HL-60/S4 treated with retinoic acid at 250 ng/mL for 4 days and 3 days (cell line): ENCODE data around the gene DCAF5.

Experiments used
- in situ Hi-C: fragments of 300-500 bp; cut with MboI; formaldehyde crosslinking; loops from 2 replicates; pipeline ENCODE4 v1.7.0; 2022; ENCODE audit warnings: low sequenced_read_pairs

DCAF5 gene

DNA sequence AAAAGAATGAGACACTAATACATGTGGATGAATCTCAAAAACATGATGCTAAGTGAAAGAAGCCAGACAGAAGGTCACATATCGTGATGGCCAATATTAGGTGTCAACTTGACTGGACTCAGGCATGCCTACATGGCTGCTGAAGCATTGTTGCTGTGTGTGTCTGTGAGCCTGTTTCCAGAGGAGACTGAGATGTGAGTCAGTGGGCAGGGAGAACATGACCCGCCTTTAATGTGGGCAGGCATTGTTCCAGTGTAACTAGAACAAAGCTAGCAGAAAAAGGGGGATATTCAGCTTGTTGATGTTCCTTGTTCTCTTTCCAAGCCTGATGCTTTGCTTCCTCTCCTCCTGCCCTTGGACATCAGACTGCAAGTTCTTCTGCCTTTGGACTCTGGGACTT, 47.6 kb downstream of the DCAF5 start:
- in situ Hi-C loops, result no loop called here

DNA sequence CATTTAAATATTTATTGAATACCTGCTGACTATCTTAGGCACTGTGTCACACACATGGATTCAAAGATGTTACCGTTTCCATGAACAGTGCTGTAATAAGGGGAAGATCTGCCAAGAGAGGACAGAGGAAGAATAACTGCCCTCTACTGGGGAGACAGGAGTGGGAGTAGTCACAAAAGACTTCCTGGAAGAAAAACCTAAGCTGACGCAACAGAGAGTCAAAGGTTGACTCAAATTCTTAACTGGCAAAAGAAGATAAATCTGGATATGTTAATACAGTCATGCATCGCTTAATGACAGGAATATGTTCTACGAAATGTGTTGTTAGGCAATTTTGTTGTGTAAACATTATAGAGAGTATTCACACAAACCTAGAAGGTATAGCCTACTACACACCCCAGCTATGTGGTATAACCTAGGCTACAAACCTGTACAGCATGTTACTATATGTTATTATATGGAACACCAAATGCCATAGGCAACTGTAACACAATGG, 51.5 kb downstream of the DCAF5 start:
- in situ Hi-C loops, result no loop called here

DNA sequence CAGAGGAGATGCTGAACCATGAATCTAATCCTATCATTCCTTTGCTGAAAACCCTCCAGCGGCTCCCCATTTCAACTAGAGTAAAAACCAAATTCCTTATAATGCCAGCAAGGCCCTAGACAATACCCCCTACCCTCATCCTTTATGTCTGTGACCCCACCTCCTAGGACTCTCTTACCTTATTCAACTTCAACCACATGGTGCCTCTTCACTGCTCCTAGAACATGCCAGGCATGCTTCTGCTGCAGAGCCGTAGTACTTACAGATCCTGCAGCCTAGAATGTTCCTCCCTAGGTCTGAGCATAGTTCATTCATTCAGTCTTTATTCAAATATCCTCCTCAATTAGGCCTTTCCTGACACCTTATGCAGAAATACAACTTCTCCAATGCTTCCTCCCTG, 54.9 kb downstream of the DCAF5 start:
- in situ Hi-C loops, result loop anchor here (25.0 kb wide), 1 partner anchor 186 kb away; no protein-coding TSS in a partner anchor

DNA sequence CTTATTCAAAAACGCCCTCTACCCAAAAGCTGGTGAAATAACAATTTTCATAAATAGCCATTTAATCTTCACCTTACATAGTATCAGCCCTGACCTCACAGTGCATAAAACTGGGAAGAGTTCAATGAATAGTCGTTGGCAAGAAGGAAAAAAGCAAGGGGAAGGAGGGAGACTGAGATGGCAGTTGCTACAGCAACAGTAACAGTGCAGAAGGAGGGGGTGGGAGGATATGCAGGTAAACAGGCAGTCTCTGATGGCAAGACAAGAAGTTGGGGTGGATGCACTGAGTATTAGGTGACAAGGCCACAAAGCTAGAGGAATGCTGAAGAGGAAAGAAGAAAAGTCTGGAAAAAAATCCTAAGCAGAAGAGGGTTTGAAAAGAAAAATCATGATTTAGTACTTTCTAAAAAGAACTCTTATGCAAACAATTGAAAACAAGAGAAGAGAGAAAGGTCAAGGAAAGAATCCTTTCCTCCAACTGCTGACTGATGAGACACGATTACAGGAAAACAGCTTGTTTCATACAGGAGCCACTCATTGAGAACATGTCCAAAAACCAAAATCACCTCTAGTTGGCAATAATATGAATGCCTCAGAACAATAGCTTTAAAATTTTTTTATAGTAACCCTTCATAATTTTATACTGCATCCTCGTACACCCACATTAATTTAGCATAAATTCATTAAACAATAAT, 56.0 kb downstream of the DCAF5 start:
- in situ Hi-C loops, result loop anchor here (25.0 kb wide), 1 partner anchor 185 kb away; no protein-coding TSS in a partner anchor

DNA sequence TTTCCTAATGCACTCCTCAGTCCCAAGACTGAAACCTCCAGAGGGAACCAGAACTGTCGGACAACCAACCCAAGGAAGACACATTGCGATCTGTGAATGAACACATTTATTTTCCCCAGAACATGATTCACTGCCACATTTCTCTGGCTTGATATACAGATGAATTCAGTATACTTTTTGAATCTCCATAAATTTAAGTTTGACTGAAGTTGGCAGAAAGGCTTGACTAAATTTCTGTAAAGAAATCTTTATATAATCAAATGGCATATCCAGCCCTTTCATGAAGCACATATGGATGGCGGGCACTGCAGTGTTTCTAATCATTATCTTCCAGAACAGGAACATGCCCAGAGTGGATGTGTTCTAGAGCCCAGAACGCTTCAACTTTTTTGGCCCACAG, 56.7 kb downstream of the DCAF5 start:
- in situ Hi-C loops, result loop anchor here (25.0 kb wide), 1 partner anchor 184 kb away; no protein-coding TSS in a partner anchor

DNA sequence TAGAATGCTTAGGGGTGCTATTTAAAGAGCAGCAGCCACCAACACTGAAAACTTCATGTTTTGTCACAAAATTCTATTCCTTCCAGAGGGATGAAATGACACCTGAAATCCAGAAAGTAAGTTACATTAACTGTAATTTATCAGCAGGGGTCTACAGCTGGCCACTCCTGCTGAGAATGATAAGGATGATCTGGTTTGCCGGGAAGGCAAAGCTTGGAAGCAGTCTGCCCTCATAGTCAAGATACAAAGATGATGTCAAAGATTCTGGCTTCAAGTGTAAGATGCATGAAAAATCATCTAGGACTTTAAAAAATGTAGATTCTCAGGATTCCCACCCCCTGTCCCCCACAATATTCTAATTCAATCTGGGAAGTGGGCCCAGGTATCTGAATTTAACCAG, 58.4 kb downstream of the DCAF5 start:
- in situ Hi-C loops, result loop anchor here (25.0 kb wide), 1 partner anchor 182 kb away; no protein-coding TSS in a partner anchor

DNA sequence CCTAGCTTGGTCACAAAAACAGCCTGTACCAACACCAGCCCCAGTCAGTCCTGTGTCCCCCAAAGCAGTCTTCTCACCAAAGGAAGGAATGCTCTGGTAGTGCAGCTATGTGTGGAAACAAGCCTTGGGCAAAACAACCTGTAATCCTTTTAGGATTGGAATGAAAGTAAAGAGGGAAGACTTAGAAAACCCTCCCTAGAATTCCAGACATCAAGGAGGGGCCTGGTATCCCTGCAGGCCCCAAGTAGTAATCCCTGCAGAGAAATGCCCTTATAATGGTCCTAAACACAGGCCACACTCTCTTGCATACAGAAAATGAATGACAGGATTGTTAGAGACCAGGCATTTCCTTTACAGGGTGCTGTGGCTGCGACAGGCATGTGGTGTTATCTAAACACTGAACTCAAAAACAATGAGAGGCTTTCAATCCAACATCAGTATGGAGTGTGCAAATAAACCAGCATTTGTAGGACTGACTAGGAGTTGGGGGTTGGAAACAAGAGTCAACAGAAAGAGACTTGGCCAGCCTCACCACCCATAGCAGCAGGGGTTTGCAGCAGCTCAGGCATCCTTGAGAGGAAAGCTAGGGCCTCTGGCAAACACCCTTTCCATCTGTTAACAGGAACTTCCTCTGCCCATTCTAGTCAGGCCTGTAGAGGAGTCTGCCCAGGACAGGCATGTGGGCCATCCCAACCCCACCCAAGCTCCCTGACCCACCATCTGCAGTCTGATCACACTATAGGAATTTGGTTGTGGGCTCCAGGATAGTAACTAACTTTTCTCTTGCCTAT, 59.1 kb downstream of the DCAF5 start:
- in situ Hi-C loops, result loop anchor here (25.0 kb wide), 1 partner anchor 182 kb away; no protein-coding TSS in a partner anchor

DNA sequence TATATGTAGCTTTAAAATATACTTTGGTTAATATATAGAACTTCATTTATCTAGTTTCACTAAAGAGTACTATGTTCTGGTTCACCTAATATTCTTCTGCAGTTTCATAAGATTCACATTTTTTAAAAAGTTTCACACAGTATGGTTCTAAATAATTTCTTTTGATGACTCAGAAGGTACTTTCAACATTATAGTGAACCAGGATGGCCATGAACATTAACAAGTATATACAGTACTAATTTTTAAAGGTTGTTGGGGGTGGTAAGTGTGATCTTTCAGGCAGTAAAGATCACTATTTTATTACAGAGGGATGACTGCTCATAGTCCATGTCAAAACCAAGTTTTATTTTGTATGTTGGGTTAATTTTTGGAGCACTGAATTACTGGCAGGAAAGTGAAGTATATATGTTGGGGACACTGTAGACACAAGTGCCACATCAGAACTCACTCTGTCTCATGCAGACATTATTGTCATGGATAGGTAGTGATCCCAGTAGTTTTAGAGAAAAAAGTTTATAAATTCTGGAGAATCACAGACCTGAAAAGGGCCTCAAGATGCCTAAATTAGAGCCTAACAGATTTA, 60.0 kb downstream of the DCAF5 start:
- in situ Hi-C loops, result loop anchor here (25.0 kb wide), 1 partner anchor 181 kb away; no protein-coding TSS in a partner anchor

DNA sequence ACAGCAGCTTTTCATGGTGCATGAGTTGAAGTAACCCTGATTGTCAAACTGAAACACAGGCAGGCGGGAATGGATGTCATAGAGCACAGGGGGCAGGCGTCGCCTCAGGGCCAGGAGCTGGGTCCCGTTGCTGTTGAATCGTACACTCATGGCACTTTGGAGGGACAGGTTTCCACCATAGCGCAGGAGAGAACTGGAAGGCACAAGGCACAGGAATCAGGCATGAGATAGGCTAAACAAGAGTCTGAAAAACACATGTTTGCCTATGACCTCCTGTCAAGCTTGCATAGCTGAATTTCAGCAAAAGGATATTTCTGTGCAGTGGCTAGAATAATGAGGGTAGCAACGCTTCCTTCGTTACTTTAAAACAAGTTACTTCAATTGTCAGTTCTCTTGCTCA, 61.2 kb downstream of the DCAF5 start:
- in situ Hi-C loops, result loop anchor here (25.0 kb wide), 1 partner anchor 179 kb away; no protein-coding TSS in a partner anchor

DNA sequence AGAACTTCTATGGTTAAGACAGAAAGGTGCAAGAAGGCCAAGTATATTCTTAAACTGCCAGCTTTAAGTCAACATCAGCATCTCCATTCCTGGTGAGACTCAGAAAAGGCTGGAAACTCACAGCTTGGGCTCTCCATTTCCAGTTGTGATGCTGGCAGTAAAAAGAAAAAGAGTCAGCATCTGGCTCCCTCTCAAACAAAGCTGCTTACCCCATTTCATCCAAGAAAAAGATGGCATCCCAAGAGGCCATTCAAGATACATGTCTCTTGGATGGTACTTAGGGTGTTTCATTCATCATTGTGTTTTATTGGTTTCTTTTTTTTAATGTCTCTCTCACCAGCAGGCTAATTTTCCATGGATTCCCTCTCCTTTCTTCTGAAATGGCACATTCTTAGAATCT, 61.9 kb downstream of the DCAF5 start:
- in situ Hi-C loops, result loop anchor here (25.0 kb wide), 1 partner anchor 179 kb away; no protein-coding TSS in a partner anchor

DNA sequence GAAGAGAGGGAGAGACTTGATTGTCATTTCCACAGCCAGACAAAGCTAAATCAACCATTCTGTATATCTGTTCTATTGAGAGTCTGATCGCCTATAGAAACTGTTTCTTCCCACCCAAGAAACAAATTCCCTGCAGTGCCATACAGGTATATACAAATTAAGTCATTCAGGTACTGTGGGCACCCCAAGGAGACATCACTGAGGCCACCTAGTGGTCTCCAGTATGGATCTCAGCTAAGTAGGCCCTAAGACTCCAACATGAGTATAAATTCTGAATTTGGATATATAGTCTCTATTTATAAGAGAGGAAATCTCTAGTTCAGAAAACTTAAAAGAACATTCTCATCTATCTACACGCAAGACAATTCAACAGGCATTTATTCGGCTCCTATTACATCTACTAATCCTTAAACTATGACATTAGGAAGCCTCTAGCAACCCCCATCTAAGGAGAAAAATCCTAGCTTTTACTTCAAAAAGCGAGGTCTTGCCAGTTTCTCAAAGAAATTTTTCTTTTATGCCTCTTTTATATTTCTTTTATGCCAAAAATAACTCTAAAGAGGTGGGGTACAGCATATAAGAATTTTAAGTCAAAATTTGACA, 62.6 kb downstream of the DCAF5 start:
- in situ Hi-C loops, result loop anchor here (25.0 kb wide), 1 partner anchor 178 kb away; no protein-coding TSS in a partner anchor

DNA sequence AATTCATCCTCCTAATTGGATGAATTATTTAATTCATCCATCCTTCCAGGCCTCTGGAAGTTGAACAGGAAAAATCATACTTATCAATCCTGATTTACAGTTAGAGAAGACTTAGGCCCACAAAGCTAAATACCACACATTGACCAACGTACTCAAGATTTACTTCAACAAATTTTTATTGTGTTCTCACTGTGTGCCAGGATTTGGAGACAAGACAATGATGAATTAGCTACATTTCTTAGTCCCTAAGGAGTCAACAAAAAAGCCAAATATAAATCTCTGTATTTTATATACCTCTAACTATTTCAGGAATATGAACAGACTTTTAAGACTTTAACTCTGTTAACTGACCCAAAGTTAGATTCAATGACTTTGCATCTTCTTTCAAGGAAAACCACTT, 63.9 kb downstream of the DCAF5 start:
- in situ Hi-C loops, result loop anchor here (25.0 kb wide), 1 partner anchor 177 kb away; no protein-coding TSS in a partner anchor

DNA sequence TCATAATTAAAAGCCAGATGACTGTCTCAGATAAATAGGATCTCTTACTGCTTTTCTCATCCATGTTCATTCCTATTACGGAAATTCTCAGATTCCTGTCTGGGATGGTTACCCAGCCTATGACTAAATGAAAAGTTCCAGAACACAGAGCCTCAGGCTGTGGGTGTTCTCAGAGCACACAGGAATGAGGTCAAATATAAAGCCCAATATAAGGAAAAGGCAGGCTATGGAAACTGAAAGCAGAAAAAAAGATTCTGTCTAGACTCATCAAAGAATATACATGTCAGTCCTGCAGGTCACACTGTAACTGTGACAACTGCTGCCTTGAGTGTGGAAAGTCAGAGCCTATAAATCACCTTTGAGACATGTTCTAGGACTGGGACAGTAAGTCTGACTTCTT, 64.3 kb downstream of the DCAF5 start:
- in situ Hi-C loops, result loop anchor here (25.0 kb wide), 1 partner anchor 176 kb away; no protein-coding TSS in a partner anchor

DNA sequence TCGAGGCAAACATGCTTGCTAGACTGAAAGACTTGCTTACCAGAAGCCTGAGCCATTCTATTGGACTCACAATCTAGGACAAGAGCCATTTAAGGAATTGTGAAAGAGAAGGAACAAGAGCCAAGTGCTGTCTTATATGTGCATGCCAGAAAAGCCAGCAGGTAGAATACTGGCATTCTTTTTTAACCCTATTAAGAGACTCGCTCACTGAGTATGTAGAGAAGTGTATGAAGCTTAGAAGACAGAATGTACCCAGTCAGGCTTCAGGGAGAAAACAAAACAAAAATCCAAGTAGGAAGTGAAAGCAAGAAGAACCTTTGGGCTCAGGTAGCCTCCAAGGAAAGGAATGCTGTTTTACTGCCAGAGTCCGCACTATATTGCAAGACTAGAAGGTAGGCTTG, 65.9 kb downstream of the DCAF5 start:
- in situ Hi-C loops, result loop anchor here (25.0 kb wide), 1 partner anchor 175 kb away; no protein-coding TSS in a partner anchor

DNA sequence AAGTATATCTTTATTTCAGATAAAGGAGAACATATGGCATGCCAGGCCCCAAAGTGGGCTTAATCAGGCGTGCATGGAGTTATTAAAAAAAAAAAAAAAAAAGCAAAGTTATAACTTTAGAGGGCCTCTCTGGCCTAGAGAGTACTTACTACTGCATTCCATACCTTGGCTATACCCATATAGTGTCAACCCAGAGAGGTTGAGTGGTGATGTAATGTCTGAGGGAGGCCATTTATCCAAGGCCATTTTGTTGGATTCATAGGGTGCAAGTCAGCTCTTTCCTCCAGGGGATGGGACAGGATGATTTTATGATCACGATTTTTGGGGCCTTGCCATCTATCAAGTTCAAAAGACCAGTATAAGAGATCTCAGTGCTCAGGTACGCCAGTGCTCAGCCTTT, 66.4 kb downstream of the DCAF5 start:
- in situ Hi-C loops, result loop anchor here (25.0 kb wide), 1 partner anchor 174 kb away; no protein-coding TSS in a partner anchor

DNA sequence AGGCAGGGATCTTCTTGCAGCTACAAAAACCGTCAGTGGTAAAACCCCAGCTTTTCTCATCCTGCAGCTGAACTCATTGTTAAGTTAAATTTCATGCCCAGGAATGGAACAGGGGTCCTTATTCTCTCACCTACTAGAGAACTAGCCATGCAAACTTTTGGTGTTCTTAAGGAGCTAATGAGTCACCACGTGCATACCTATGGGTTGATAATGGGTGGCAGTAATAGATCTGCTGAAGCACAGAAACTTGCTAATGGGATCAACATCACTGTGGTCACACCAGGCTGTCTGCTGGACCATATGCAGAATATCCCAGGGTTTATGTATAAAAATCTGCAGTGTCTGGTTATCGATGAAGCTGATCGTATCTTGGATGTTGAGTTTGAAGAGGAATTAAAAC, 68.9 kb downstream of the DCAF5 start:
- in situ Hi-C loops, result loop anchor here (25.0 kb wide), 1 partner anchor 172 kb away; no protein-coding TSS in a partner anchor

DNA sequence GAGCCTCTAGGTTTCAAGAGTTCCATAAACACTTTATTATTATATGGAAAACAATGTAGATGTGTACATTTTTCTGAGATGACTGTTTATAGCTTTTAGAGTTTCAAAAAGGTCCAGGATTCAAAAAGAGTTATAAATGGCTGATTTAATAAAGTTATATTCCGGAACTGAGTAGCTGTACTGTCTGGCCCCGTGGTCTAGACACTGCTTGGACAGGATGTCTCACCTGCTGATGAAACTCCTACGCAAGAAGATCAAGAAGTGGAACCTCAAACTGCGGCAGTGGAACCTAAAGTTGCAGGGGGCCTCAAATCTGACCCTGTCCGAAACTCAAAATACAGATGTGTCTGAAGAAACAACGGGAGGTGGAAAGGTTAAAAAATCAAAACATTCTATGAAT, 69.7 kb downstream of the DCAF5 start:
- in situ Hi-C loops, result loop anchor here (25.0 kb wide), 1 partner anchor 171 kb away; no protein-coding TSS in a partner anchor

DNA sequence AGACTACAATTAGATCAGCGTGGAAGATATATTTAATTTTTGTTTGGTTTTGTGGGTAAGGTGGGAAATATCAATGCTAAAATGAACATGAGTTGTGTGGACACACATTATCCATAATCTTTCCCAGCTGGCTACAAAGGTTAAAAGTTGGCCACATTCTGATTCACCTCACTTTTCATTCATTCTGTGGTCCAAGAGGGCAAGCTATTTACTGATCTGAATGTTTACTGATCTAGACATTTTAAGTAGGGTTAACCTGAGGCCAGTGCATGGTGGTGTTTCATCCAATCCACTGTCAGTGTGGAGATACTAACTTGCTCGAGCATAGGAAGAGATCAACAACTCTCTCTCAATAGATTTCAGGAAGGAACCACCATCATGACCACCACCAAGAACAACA, 71.6 kb downstream of the DCAF5 start:
- in situ Hi-C loops, result loop anchor here (25.0 kb wide), 1 partner anchor 169 kb away; no protein-coding TSS in a partner anchor

DNA sequence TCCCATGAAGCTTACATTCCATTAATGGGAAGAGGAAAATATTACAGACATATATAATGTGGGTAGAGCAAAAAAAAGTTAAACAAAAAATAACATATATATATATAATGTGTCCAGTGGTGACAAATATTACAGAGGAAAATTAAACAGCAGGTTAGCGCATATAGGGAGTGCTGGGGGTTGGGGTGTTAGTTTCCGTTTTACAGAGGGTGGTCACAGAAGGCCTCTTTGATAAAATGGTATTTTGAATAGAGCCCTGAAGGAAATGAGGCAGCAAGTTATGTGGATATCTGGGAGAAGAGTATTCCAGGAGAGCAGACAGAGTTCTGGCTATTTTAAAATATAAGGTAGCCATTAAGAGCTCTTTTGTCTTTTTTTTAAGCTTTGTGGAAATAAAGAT, 73.2 kb downstream of the DCAF5 start:
- in situ Hi-C loops, result loop anchor here (25.0 kb wide), 1 partner anchor 167 kb away; no protein-coding TSS in a partner anchor

DNA sequence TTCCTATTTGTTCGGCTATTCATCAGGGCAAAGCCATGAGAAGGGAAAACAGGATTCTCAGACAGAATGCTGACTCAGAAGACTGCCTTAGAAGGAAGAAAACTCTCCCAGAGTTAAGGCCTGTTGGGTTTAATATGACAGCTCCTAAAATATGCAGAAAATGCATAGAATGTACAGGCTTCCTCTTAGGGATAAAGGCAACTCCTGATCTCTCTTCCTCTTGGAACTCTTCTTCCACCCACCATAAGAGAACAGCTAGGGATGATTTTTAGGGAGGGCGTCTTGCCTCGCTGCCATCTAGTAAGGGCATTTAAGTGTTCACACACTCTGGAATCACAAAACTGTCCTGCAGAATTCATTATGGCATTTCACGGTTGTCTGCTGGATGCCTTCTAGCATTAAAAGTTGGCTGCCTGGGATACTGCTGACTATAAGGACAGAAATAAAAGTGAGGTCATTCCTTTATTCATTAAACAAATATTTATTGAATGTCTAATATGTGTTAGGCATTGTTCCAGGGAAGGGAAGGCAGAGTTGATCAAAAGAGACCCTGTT, 73.7 kb downstream of the DCAF5 start:
- in situ Hi-C loops, result loop anchor here (25.0 kb wide), 1 partner anchor 167 kb away; no protein-coding TSS in a partner anchor
